ENCODE data around the gene ANKS6. TPM values are rescaled to one million over a fixed set of nuclear protein-coding genes. Genes with fewer than 3 reads are reported as not detected.

The ANKS6 gene
- total and polyA plus RNA-seq, 9 of the 15 experiments (the other 6 are each of a cell fraction or from before 2014, with no cell fraction given): 9.9 to 74.5 (median 36.9) TPM

DNA sequence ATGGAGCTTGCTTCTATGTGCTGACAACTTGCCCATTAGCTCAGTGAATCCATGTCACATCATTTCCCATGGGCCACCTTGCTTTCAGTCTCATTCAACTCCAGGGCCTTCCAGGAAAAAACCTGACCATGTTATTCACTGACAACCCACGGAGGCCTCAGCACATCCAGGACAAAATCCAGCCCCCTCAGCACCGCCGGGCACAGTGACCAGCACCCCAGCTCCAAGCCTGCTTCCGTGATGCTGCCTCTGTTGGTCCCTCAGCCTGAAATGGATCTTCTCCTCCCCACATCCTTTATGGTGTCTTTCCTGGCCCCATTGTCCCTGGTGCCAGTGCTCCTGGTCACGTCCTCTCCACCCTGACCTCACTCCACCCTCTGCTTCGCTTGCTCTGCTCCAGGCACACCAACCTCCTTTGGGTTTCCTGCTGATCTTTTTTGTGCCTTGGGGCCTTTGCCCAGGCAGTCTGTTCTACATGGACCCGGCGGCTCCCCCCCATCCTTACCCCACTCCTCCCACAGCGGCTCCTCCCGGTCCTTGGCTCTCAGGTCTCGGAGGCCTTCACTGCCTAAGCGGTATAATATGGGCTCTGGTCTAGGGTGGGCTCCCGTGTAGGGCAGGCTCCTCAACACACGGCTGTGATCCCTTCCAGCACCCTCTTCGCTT, 25.0 kb downstream of the ANKS6 start:
- no peaks in the 10 kb centered on the region for H4K20me1 ChIP-seq (replicated peaks; ENCODE audit: control insufficient read depth, insufficient read depth, low read length)
- no peaks in the 10 kb centered on the region for H3K27me3 ChIP-seq (ENCODE audit: control insufficient read depth in 2 of 2, insufficient read depth in 2 of 2, low read length in 2 of 2)
- no peak overlapping the region for H3K4me2 ChIP-seq (ENCODE audit: insufficient read depth, low read length)
- H3K79me2 ChIP-seq (ENCODE audit: control insufficient read depth, insufficient read depth, low read length): no peaks in the 10 kb centered on the region
- H2AFZ ChIP-seq (ENCODE audit: low read depth, low read length): no peak overlapping the region
- no peak overlapping the region for H3K9ac ChIP-seq (ENCODE audit: insufficient read depth in 1 of 2, low read depth in 2 of 2, low read length in 2 of 2)
- no peak overlapping the region for H3K4me3 ChIP-seq
- peaks cover 2% of the 10 kb centered on the region for H3K9me1 ChIP-seq (ENCODE audit: control insufficient read depth, insufficient read depth, low read length)
- CTCF ChIA-PET (ENCODE audit: low intra/inter-chr PET ratio): interaction anchor here (1.1 kb wide), 1 partner anchor 456 kb away, joined by 3 read pairs; no protein-coding TSS in a partner anchor
- intact Hi-C loops (cut with micrococcal nuclease) (no loop called here), in situ Hi-C loops (cut with MboI) (loop anchor here (10.0 kb wide), 1 partner anchor 457 kb away; no protein-coding TSS in a partner anchor)
- H3K27ac ChIP-seq (ENCODE audit: extremely low read depth, low read depth, low read length): no peak overlapping the region
- no peak for DNase-seq (ENCODE audit: extremely low read depth in 1 of 4, low spot score in 3 of 4)
- FAIRE-seq: no peak
- 96% methylated on average over 15 of the region's 15 CpGs for WGBS (ENCODE audit: insufficient coverage, low coverage, missing lambda C conversion rate)
- POLR2A ChIA-PET: interaction anchor here (0.6 kb wide), 2 partner anchors 39 to 45 kb away, joined by 3 to 5 read pairs; no protein-coding TSS in a partner anchor
- no peak for ATAC-seq
- H3K4me1 ChIP-seq (replicated peaks in 1 of 2; ENCODE audit: control insufficient read depth in 2 of 2, insufficient read depth in 2 of 2, low read length in 2 of 2): peaks cover 0 to 3% of the 10 kb centered on the region in 2 experiments; a peak in 1 of 5 replicates
- H3K36me3 ChIP-seq (ENCODE audit: control insufficient read depth, insufficient read depth, low read length): peaks cover 83% of the 10 kb centered on the region
- BruUV-seq (replicated peaks): no TSS peak
- H3K9me3 ChIP-seq (replicated peaks; ENCODE audit: control insufficient read depth, insufficient read depth, low read depth, low read length): no peaks in the 10 kb centered on the region
- TF ChIP-seq ZNF274 (IDR thresholded peaks at IDR 0.05; ENCODE audit: borderline replicate concordance, low read depth, low read length): no peak
- TF ChIP-seq, protein P1, sequence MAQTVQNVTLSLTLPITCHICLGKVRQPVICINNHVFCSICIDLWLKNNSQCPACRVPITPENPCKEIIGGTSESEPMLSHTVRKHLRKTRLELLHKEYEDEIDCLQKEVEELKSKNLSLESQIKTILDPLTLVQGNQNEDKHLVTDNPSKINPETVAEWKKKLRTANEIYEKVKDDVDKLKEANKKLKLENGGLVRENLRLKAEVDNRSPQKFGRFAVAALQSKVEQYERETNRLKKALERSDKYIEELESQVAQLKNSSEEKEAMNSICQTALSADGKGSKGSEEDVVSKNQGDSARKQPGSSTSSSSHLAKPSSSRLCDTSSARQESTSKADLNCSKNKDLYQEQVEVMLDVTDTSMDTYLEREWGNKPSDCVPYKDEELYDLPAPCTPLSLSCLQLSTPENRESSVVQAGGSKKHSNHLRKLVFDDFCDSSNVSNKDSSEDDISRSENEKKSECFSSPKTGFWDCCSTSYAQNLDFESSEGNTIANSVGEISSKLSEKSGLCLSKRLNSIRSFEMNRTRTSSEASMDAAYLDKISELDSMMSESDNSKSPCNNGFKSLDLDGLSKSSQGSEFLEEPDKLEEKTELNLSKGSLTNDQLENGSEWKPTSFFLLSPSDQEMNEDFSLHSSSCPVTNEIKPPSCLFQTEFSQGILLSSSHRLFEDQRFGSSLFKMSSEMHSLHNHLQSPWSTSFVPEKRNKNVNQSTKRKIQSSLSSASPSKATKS (CRISPR knock-in tag; IDR thresholded peaks at IDR 0.05): no peak
- no peak for TF ChIP-seq EGR1 (conservative IDR thresholded peaks at IDR 0.05)
- TF ChIP-seq, protein P2, sequence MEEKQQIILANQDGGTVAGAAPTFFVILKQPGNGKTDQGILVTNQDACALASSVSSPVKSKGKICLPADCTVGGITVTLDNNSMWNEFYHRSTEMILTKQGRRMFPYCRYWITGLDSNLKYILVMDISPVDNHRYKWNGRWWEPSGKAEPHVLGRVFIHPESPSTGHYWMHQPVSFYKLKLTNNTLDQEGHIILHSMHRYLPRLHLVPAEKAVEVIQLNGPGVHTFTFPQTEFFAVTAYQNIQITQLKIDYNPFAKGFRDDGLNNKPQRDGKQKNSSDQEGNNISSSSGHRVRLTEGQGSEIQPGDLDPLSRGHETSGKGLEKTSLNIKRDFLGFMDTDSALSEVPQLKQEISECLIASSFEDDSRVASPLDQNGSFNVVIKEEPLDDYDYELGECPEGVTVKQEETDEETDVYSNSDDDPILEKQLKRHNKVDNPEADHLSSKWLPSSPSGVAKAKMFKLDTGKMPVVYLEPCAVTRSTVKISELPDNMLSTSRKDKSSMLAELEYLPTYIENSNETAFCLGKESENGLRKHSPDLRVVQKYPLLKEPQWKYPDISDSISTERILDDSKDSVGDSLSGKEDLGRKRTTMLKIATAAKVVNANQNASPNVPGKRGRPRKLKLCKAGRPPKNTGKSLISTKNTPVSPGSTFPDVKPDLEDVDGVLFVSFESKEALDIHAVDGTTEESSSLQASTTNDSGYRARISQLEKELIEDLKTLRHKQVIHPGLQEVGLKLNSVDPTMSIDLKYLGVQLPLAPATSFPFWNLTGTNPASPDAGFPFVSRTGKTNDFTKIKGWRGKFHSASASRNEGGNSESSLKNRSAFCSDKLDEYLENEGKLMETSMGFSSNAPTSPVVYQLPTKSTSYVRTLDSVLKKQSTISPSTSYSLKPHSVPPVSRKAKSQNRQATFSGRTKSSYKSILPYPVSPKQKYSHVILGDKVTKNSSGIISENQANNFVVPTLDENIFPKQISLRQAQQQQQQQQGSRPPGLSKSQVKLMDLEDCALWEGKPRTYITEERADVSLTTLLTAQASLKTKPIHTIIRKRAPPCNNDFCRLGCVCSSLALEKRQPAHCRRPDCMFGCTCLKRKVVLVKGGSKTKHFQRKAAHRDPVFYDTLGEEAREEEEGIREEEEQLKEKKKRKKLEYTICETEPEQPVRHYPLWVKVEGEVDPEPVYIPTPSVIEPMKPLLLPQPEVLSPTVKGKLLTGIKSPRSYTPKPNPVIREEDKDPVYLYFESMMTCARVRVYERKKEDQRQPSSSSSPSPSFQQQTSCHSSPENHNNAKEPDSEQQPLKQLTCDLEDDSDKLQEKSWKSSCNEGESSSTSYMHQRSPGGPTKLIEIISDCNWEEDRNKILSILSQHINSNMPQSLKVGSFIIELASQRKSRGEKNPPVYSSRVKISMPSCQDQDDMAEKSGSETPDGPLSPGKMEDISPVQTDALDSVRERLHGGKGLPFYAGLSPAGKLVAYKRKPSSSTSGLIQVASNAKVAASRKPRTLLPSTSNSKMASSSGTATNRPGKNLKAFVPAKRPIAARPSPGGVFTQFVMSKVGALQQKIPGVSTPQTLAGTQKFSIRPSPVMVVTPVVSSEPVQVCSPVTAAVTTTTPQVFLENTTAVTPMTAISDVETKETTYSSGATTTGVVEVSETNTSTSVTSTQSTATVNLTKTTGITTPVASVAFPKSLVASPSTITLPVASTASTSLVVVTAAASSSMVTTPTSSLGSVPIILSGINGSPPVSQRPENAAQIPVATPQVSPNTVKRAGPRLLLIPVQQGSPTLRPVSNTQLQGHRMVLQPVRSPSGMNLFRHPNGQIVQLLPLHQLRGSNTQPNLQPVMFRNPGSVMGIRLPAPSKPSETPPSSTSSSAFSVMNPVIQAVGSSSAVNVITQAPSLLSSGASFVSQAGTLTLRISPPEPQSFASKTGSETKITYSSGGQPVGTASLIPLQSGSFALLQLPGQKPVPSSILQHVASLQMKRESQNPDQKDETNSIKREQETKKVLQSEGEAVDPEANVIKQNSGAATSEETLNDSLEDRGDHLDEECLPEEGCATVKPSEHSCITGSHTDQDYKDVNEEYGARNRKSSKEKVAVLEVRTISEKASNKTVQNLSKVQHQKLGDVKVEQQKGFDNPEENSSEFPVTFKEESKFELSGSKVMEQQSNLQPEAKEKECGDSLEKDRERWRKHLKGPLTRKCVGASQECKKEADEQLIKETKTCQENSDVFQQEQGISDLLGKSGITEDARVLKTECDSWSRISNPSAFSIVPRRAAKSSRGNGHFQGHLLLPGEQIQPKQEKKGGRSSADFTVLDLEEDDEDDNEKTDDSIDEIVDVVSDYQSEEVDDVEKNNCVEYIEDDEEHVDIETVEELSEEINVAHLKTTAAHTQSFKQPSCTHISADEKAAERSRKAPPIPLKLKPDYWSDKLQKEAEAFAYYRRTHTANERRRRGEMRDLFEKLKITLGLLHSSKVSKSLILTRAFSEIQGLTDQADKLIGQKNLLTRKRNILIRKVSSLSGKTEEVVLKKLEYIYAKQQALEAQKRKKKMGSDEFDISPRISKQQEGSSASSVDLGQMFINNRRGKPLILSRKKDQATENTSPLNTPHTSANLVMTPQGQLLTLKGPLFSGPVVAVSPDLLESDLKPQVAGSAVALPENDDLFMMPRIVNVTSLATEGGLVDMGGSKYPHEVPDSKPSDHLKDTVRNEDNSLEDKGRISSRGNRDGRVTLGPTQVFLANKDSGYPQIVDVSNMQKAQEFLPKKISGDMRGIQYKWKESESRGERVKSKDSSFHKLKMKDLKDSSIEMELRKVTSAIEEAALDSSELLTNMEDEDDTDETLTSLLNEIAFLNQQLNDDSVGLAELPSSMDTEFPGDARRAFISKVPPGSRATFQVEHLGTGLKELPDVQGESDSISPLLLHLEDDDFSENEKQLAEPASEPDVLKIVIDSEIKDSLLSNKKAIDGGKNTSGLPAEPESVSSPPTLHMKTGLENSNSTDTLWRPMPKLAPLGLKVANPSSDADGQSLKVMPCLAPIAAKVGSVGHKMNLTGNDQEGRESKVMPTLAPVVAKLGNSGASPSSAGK (IDR thresholded peaks at IDR 0.05): no peak
- TF ChIP-seq ZNF766 (CRISPR knock-in tag; conservative IDR thresholded peaks at IDR 0.05): no peak
- no peak for TF ChIP-seq SRSF3 (IDR thresholded peaks at IDR 0.05; ENCODE audit: insufficient read depth, low read length)
- no peak for TF ChIP-seq MTA2 (IDR thresholded peaks at IDR 0.05; ENCODE audit: low read depth)
- TF ChIP-seq C11orf30 (IDR thresholded peaks at IDR 0.05; ENCODE audit: low read depth): no peak
- TF ChIP-seq ZNF324 (CRISPR knock-in tag; IDR thresholded peaks at IDR 0.05): no peak

Data from K562 (cell line).